Measurements from ENCODE around the gene TCERG1L. TPM values are rescaled to one million over a fixed set of nuclear protein-coding genes. Genes with fewer than 3 reads are reported as not detected.

TCERG1L gene
- total RNA-seq, 1 experiment from 2014 or later = not detected

DNA sequence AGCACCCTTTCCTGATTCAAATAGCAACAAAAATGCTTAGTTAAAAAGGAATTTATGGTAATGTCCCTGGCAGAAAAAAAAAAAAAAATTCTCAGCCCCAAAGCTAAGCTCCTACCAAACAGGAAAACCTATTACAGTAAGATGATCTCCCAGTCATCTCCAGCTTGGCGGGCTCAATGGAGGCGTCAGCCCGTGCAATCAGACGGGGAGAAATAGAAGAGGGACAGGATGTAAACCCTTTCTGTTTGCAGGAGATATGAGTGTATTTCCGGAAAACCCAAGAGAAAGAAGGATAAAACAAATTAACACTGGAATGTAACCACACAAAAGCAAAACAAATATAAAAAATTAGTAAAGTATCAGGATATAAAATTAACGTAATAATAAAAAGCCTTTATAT is 242.8 kb downstream of the TCERG1L start:
- Mint-ChIP-seq H3K27me3 (ENCODE audit: unreplicated experiment) (no peaks in the 10 kb centered on the region), H3K9me3 (ENCODE audit: low read depth, unreplicated experiment) (no peaks in the 10 kb centered on the region), H3K4me1 (ENCODE audit: low read depth, unreplicated experiment) (no peaks in the 10 kb centered on the region), H3K36me3 (ENCODE audit: insufficient read depth, unreplicated experiment) (no peaks in the 10 kb centered on the region), H3K27ac (ENCODE audit: unreplicated experiment) (no peak overlapping the region), H3K4me3 (ENCODE audit: low read depth, unreplicated experiment) (no peak overlapping the region)
- intact Hi-C loops (cut with micrococcal nuclease; ENCODE audit: unreplicated experiment) = no loop called here
- CTCF ChIA-PET = interaction anchor here (0.7 kb wide), 1 partner anchor 1151 kb away, joined by 3 read pairs; no protein-coding TSS in a partner anchor
- DNase-seq = no peak
- TF ChIP-seq, protein P1, sequence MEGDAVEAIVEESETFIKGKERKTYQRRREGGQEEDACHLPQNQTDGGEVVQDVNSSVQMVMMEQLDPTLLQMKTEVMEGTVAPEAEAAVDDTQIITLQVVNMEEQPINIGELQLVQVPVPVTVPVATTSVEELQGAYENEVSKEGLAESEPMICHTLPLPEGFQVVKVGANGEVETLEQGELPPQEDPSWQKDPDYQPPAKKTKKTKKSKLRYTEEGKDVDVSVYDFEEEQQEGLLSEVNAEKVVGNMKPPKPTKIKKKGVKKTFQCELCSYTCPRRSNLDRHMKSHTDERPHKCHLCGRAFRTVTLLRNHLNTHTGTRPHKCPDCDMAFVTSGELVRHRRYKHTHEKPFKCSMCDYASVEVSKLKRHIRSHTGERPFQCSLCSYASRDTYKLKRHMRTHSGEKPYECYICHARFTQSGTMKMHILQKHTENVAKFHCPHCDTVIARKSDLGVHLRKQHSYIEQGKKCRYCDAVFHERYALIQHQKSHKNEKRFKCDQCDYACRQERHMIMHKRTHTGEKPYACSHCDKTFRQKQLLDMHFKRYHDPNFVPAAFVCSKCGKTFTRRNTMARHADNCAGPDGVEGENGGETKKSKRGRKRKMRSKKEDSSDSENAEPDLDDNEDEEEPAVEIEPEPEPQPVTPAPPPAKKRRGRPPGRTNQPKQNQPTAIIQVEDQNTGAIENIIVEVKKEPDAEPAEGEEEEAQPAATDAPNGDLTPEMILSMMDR (IDR thresholded peaks at IDR 0.05; ENCODE audit: unreplicated experiment) = no peak
- no TSS peak for BruUV-seq (replicated peaks)

DNA sequence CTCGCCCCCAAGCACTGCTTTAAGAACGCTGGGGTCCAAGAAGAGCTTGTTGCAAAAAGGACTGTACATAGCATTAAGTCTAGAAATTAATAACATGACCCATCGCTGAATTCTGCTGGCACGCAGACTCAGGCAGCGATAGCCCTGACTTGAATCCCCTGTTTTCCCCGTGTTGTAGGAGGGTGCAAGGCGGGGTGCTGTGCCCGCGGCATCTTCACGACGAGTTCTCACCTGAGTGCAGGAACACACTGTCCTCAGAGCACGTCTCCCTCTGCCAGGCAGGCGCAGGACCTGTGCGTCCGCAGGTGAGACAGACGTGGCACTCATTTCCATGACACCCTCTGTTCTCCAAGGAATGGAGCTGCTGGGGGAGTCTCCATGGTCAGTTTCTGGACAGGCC is 243.2 kb downstream of the TCERG1L start:
- no peaks in the 10 kb centered on the region for H3K4me1 Mint-ChIP-seq (ENCODE audit: low read depth, unreplicated experiment)
- intact Hi-C loops (cut with micrococcal nuclease; ENCODE audit: unreplicated experiment) = no loop called here
- H3K4me3 Mint-ChIP-seq (ENCODE audit: low read depth, unreplicated experiment) = no peak overlapping the region
- CTCF ChIA-PET = interaction anchor here (0.7 kb wide), 1 partner anchor 1151 kb away, joined by 3 read pairs; no protein-coding TSS in a partner anchor
- H3K27ac Mint-ChIP-seq (ENCODE audit: unreplicated experiment) = no peak overlapping the region
- BruUV-seq (replicated peaks) = no TSS peak
- no peaks in the 10 kb centered on the region for H3K27me3 Mint-ChIP-seq (ENCODE audit: unreplicated experiment)
- DNase-seq = no peak
- TF ChIP-seq, protein P1 (IDR thresholded peaks at IDR 0.05; ENCODE audit: unreplicated experiment) = no peak
- H3K36me3 Mint-ChIP-seq (ENCODE audit: insufficient read depth, unreplicated experiment) = no peaks in the 10 kb centered on the region
- H3K9me3 Mint-ChIP-seq (ENCODE audit: low read depth, unreplicated experiment) = no peaks in the 10 kb centered on the region

DNA sequence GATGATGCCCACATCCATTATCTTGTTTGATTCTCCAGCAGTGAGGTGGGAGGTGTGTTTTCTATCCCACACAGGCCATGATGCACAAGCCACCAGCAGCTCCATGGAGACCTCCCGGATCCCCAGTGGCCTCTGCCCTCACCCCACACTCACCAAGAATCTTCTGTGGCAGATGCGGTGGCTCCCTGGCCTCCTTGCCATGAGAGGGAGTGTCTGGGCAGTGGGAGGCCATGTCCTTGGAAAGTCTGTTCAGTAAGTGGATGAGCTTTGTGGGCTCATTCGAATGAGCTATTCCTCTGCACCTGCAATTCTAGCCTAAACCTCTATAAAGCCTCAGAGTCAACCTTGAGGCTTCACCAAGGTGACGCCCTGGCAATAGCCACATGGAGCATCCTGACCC is 243.8 kb downstream of the TCERG1L start:
- intact Hi-C loops (cut with micrococcal nuclease; ENCODE audit: unreplicated experiment) = no loop called here
- Mint-ChIP-seq H3K27ac (ENCODE audit: unreplicated experiment) (no peak overlapping the region), H3K4me1 (ENCODE audit: low read depth, unreplicated experiment) (no peaks in the 10 kb centered on the region), H3K9me3 (ENCODE audit: low read depth, unreplicated experiment) (no peaks in the 10 kb centered on the region), H3K27me3 (ENCODE audit: unreplicated experiment) (no peaks in the 10 kb centered on the region), H3K36me3 (ENCODE audit: insufficient read depth, unreplicated experiment) (no peaks in the 10 kb centered on the region), H3K4me3 (ENCODE audit: low read depth, unreplicated experiment) (no peak overlapping the region)
- TF ChIP-seq, protein P1 (IDR thresholded peaks at IDR 0.05; ENCODE audit: unreplicated experiment) = no peak
- DNase-seq = no peak
- no TSS peak for BruUV-seq (replicated peaks)
- CTCF ChIA-PET = no interaction called here

DNA sequence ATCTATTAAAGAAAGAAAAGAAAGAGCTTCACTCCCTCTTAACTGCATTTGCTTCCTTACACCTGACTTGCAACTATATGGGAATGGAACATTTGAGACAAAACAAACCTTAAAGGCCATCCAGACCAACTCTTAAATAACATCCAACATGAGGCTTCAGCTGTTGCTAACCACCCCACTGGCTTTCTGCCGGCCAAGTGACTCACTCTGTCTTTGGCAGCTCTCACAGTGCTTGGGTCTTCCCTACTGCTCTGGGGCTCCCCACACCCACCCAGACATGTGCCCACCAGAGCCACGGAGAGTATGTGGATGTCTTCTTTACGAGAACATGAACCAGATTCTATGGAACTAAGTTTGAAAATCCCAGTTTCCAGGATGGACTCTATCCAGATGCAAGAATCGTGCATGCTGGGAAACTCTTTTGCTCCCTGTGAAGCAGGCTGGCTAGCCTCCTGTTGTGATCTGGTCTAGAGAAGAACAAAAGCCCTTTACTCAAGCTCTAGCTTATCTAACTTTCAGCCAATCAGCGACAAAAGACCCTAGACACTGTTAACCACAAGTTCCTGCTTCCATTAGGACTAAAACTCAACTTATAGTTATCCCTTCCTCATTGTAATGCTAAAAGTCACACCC is 245.7 kb downstream of the TCERG1L start:
- no peaks in the 10 kb centered on the region for H3K9me3 Mint-ChIP-seq (ENCODE audit: low read depth, unreplicated experiment)
- no TSS peak for BruUV-seq (replicated peaks)
- no peaks in the 10 kb centered on the region for H3K27me3 Mint-ChIP-seq (ENCODE audit: unreplicated experiment)
- TF ChIP-seq, protein P1 (IDR thresholded peaks at IDR 0.05; ENCODE audit: unreplicated experiment) = no peak
- no peaks in the 10 kb centered on the region for H3K4me1 Mint-ChIP-seq (ENCODE audit: low read depth, unreplicated experiment)
- no peak overlapping the region for H3K4me3 Mint-ChIP-seq (ENCODE audit: low read depth, unreplicated experiment)
- intact Hi-C loops (cut with micrococcal nuclease; ENCODE audit: unreplicated experiment) = no loop called here
- CTCF ChIA-PET = no interaction called here
- no peaks in the 10 kb centered on the region for H3K36me3 Mint-ChIP-seq (ENCODE audit: insufficient read depth, unreplicated experiment)
- H3K27ac Mint-ChIP-seq (ENCODE audit: unreplicated experiment) = no peak overlapping the region
- no peak for DNase-seq

Data from Calu3 (cell line).